Measurements from ENCODE around the gene ADCY5. TPM values are rescaled to one million over a fixed set of nuclear protein-coding genes. Genes with fewer than 3 reads are reported as not detected.

The ADCY5 gene
- polyA plus RNA-seq, 4 donors, result 0.67 to 6.9 (median 5.0) TPM

- Histone ChIP-seq H3K36me3 (ENCODE audit: control insufficient read depth in 3 of 3, insufficient read depth in 2 of 3, low read depth in 1 of 3, low read length in 3 of 3) (peaks cover 0 to 18% (median 0%) of the 10 kb centered on the region in 3 donors), H3K27ac (ENCODE audit: low read depth in 1 of 3, low read length in 2 of 3) (no peak overlapping the region), H3K4me1 (ENCODE audit: control insufficient read depth in 3 of 3, insufficient read depth in 2 of 3, low read depth in 1 of 3, low read length in 2 of 3) (no peaks in the 10 kb centered on the region), H3K9me3 (ENCODE audit: control insufficient read depth in 2 of 2, insufficient read depth in 1 of 2, low read depth in 1 of 2, low read length in 1 of 2) (no peaks in the 10 kb centered on the region), H3K27me3 (ENCODE audit: control insufficient read depth in 3 of 3, insufficient read depth in 3 of 3, low read length in 3 of 3) (peaks cover 0 to 2% (median 0%) of the 10 kb centered on the region in 3 donors), H3K4me3 (ENCODE audit: low read depth in 1 of 3, low read length in 3 of 3) (no peak overlapping the region)
- no peak for DNase-seq
- FAIRE-seq, result no peak
- 64 to 88% (median 77%) methylated on average over 8 of the region's 8 CpGs for WGBS, 3 donors
Measured at GRCh38 chr3:123342631-123343080, 106.2 kb downstream of the ADCY5 start.

- H3K4me1 ChIP-seq (ENCODE audit: control insufficient read depth in 3 of 3, insufficient read depth in 2 of 3, low read depth in 1 of 3, low read length in 2 of 3), result no peaks in the 10 kb centered on the region
- no peaks in the 10 kb centered on the region for H3K9me3 ChIP-seq (ENCODE audit: control insufficient read depth in 2 of 2, insufficient read depth in 1 of 2, low read depth in 1 of 2, low read length in 1 of 2)
- H3K4me3 ChIP-seq (ENCODE audit: low read depth in 1 of 3, low read length in 3 of 3), result no peak overlapping the region
- no peak overlapping the region for H3K27ac ChIP-seq (ENCODE audit: low read depth in 1 of 3, low read length in 2 of 3)
- no peak for DNase-seq
- H3K27me3 ChIP-seq (ENCODE audit: control insufficient read depth in 3 of 3, insufficient read depth in 3 of 3, low read length in 3 of 3), result peaks cover 0 to 2% (median 0%) of the 10 kb centered on the region in 3 donors
- no peak for FAIRE-seq
- 77 to 88% (median 85%) methylated on average over 16 of the region's 16 CpGs for WGBS, 3 donors
- H3K36me3 ChIP-seq (ENCODE audit: control insufficient read depth in 3 of 3, insufficient read depth in 2 of 3, low read depth in 1 of 3, low read length in 3 of 3), result peaks cover 0 to 16% (median 0%) of the 10 kb centered on the region in 3 donors
Measured at GRCh38 chr3:123341871-123342630, 106.8 kb downstream of the ADCY5 start.

- Histone ChIP-seq H3K9me3 (ENCODE audit: control insufficient read depth in 2 of 2, insufficient read depth in 1 of 2, low read depth in 1 of 2, low read length in 1 of 2) (no peaks in the 10 kb centered on the region), H3K4me3 (ENCODE audit: low read depth in 1 of 3, low read length in 3 of 3) (no peak overlapping the region), H3K27me3 (ENCODE audit: control insufficient read depth in 3 of 3, insufficient read depth in 3 of 3, low read length in 3 of 3) (peaks cover 0 to 2% (median 0%) of the 10 kb centered on the region in 3 donors), H3K27ac (ENCODE audit: low read depth in 1 of 3, low read length in 2 of 3) (no peak overlapping the region), H3K4me1 (ENCODE audit: control insufficient read depth in 3 of 3, insufficient read depth in 2 of 3, low read depth in 1 of 3, low read length in 2 of 3) (no peaks in the 10 kb centered on the region), H3K36me3 (ENCODE audit: control insufficient read depth in 3 of 3, insufficient read depth in 2 of 3, low read depth in 1 of 3, low read length in 3 of 3) (peaks cover 0 to 16% (median 0%) of the 10 kb centered on the region in 3 donors)
- WGBS, 3 donors, result 73 to 87% (median 86%) methylated on average over 4 of the region's 4 CpGs
- no peak for FAIRE-seq
- no peak for DNase-seq
Measured at GRCh38 chr3:123340336-123340735, 108.6 kb downstream of the ADCY5 start.

DNA sequence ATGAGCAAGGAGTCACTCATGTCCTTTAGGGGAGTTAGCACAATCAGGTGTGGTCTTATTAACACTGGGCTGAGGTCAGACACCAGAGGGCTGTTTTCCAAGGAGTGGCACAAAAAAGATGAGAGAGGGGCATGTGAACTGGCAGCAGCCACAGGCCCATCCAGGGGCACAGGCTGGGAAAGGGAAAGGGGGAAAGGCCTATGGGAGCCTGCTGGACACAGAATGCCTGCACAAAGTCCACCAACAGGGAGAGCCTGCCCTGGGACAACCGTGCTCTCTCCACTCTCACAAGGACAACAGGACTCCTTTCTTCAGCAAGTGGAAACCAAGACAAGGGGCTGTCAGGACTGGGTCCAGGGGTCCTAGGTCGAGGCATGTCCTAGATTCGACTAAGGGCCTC is 109.6 kb downstream of the ADCY5 start:
- DNase-seq (no peak), FAIRE-seq (no peak)
- Histone ChIP-seq H3K27ac (ENCODE audit: low read depth in 1 of 3, low read length in 2 of 3) (no peak overlapping the region), H3K36me3 (ENCODE audit: control insufficient read depth in 3 of 3, insufficient read depth in 2 of 3, low read depth in 1 of 3, low read length in 3 of 3) (peaks cover 0 to 16% (median 0%) of the 10 kb centered on the region in 3 donors), H3K4me3 (ENCODE audit: low read depth in 1 of 3, low read length in 3 of 3) (no peak overlapping the region), H3K27me3 (ENCODE audit: control insufficient read depth in 3 of 3, insufficient read depth in 3 of 3, low read length in 3 of 3) (peaks cover 0 to 2% (median 0%) of the 10 kb centered on the region in 3 donors), H3K4me1 (ENCODE audit: control insufficient read depth in 3 of 3, insufficient read depth in 2 of 3, low read depth in 1 of 3, low read length in 2 of 3) (no peaks in the 10 kb centered on the region), H3K9me3 (ENCODE audit: control insufficient read depth in 2 of 2, insufficient read depth in 1 of 2, low read depth in 1 of 2, low read length in 1 of 2) (no peaks in the 10 kb centered on the region)
- 74 to 81% (median 76%) methylated on average over 3 of the region's 3 CpGs for WGBS, 3 donors

DNA sequence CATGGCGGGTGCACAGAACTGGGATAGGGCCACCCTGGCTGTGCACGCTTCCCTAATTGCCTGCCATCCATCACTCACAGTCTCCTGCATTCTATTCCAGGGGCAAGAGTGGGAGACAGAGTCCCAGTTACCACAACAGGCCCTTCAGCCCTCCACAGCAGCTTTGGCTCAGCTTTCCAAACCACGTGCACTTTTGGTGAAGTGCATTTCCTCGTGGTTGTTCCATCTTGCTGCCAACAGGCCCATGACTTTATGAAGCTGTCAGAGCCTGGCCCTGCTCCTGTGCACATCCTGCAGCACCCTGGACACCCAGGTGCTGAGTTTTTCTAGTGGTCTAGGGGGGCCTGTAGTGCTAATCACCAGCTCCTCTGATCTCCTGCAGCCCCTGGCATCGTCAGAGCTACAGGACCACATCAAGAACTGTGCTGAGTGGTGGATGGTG is 110.2 kb downstream of the ADCY5 start:
- peaks cover 0 to 16% (median 0%) of the 10 kb centered on the region in 3 donors for H3K36me3 ChIP-seq (ENCODE audit: control insufficient read depth in 3 of 3, insufficient read depth in 2 of 3, low read depth in 1 of 3, low read length in 3 of 3)
- WGBS, 3 donors, result 64 to 75% (median 73%) methylated on average over 5 of the region's 5 CpGs
- no peak for FAIRE-seq
- no peak overlapping the region for H3K4me3 ChIP-seq (ENCODE audit: low read depth in 1 of 3, low read length in 3 of 3)
- no peak overlapping the region for H3K27ac ChIP-seq (ENCODE audit: low read depth in 1 of 3, low read length in 2 of 3)
- H3K9me3 ChIP-seq (ENCODE audit: control insufficient read depth in 2 of 2, insufficient read depth in 1 of 2, low read depth in 1 of 2, low read length in 1 of 2), result no peaks in the 10 kb centered on the region
- no peak for DNase-seq
- H3K27me3 ChIP-seq (ENCODE audit: control insufficient read depth in 3 of 3, insufficient read depth in 3 of 3, low read length in 3 of 3), result peaks cover 0 to 2% (median 0%) of the 10 kb centered on the region in 3 donors
- H3K4me1 ChIP-seq (ENCODE audit: control insufficient read depth in 3 of 3, insufficient read depth in 2 of 3, low read depth in 1 of 3, low read length in 2 of 3), result no peaks in the 10 kb centered on the region

DNA sequence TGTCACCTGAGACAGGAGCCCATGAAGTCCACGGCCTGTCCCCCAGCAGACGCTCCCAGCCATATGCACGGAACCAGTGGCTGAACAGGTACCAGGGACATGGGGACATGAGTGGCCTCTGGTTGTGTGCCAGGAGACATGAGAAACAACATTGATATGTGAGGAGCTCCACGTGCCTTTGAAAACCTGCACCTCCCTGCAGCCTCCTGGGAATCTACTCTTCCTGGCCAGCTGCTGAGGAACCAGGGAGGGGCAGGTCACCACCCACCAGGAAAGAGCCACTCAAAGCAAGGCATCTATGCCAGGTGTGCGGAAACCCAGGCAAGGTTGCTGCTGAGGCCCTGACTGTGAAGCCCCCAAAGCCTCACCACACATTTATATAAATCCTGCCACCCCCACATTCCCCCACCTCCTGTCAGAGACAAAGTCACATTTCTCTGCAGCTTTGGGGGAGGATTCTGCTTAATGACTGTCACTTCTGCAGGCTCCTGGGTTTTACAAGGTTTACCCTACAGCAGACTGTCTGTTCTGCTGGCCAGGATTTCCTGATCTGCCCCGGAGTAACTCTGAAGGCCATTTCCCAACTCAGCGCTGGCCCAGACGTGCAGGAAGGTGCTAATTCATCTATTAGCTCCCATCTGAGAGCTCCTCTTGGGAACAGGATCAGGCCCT is 110.8 kb downstream of the ADCY5 start:
- Histone ChIP-seq H3K36me3 (ENCODE audit: control insufficient read depth in 3 of 3, insufficient read depth in 2 of 3, low read depth in 1 of 3, low read length in 3 of 3) (peaks cover 0 to 15% (median 0%) of the 10 kb centered on the region in 3 donors), H3K27ac (ENCODE audit: low read depth in 1 of 3, low read length in 2 of 3) (no peak overlapping the region), H3K9me3 (ENCODE audit: control insufficient read depth in 2 of 2, insufficient read depth in 1 of 2, low read depth in 1 of 2, low read length in 1 of 2) (peaks cover 0 to 3% of the 10 kb centered on the region in 2 donors), H3K27me3 (ENCODE audit: control insufficient read depth in 3 of 3, insufficient read depth in 3 of 3, low read length in 3 of 3) (peaks cover 0 to 2% (median 0%) of the 10 kb centered on the region in 3 donors), H3K4me3 (ENCODE audit: low read depth in 1 of 3, low read length in 3 of 3) (no peak overlapping the region), H3K4me1 (ENCODE audit: control insufficient read depth in 3 of 3, insufficient read depth in 2 of 3, low read depth in 1 of 3, low read length in 2 of 3) (no peaks in the 10 kb centered on the region)
- FAIRE-seq (no peak), DNase-seq (no peak)
- WGBS, 3 donors, result 66 to 82% (median 79%) methylated on average over 8 of the region's 8 CpGs

DNA sequence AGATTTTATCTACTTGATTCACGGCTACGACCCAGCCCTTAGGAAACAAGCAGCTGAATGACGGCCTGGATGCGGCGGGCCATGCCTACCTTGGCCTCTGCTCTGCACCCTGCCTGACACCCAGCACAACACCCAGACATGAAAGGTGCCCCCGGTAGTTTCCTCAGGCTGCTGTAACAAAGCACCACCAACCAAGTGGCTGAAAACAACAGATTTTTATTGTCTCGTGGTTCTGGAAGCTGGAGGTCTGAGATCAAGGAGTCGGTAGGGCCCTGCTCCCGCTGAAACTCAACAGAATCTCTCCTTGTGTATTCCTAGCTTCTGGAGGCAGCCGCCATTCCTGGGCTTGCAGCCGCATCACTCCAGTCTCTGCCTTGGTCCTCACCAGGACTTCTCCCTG is 111.7 kb downstream of the ADCY5 start:
- H3K36me3 ChIP-seq (ENCODE audit: control insufficient read depth in 3 of 3, insufficient read depth in 2 of 3, low read depth in 1 of 3, low read length in 3 of 3), result peaks cover 0 to 17% (median 0%) of the 10 kb centered on the region in 3 donors
- H3K4me3 ChIP-seq (ENCODE audit: low read depth in 1 of 3, low read length in 3 of 3), result no peak overlapping the region
- H3K27me3 ChIP-seq (ENCODE audit: control insufficient read depth in 3 of 3, insufficient read depth in 3 of 3, low read length in 3 of 3), result no peaks in the 10 kb centered on the region
- DNase-seq, result no peak
- peaks cover 0 to 6% of the 10 kb centered on the region in 2 donors for H3K9me3 ChIP-seq (ENCODE audit: control insufficient read depth in 2 of 2, insufficient read depth in 1 of 2, low read depth in 1 of 2, low read length in 1 of 2)
- H3K27ac ChIP-seq (ENCODE audit: low read depth in 1 of 3, low read length in 2 of 3), result no peak overlapping the region
- H3K4me1 ChIP-seq (ENCODE audit: control insufficient read depth in 3 of 3, insufficient read depth in 2 of 3, low read depth in 1 of 3, low read length in 2 of 3), result no peaks in the 10 kb centered on the region
- no peak for FAIRE-seq
- 90 to 94% (median 92%) methylated on average over 11 of the region's 11 CpGs for WGBS, 3 donors

GRCh38 chr3:123336441-123336851 is 112.4 kb downstream of the ADCY5 start:
- DNase-seq, result no peak
- Histone ChIP-seq H3K27me3 (ENCODE audit: control insufficient read depth in 3 of 3, insufficient read depth in 3 of 3, low read length in 3 of 3) (no peaks in the 10 kb centered on the region), H3K27ac (ENCODE audit: low read depth in 1 of 3, low read length in 2 of 3) (no peak overlapping the region), H3K4me1 (ENCODE audit: control insufficient read depth in 3 of 3, insufficient read depth in 2 of 3, low read depth in 1 of 3, low read length in 2 of 3) (no peaks in the 10 kb centered on the region), H3K9me3 (ENCODE audit: control insufficient read depth in 2 of 2, insufficient read depth in 1 of 2, low read depth in 1 of 2, low read length in 1 of 2) (peaks cover 0 to 6% of the 10 kb centered on the region in 2 donors), H3K36me3 (ENCODE audit: control insufficient read depth in 3 of 3, insufficient read depth in 2 of 3, low read depth in 1 of 3, low read length in 3 of 3) (peaks cover 0 to 19% (median 0%) of the 10 kb centered on the region in 3 donors), H3K4me3 (ENCODE audit: low read depth in 1 of 3, low read length in 3 of 3) (no peak overlapping the region)
- FAIRE-seq, result no peak
- 77 to 83% (median 83%) methylated on average over 7 of the region's 7 CpGs for WGBS, 3 donors

Measured in small intestine (tissue), 7 donors.